Measurements from ENCODE around the gene KIF3C.
A peak's percentile ranks its signal among the peaks of the same experiment; 100 is the strongest.
"Not testable (repeated sequence)": the region's sequence is repeated elsewhere in the genome, so short reads cannot be mapped to it uniquely, and the experiment has no call there.

Gene KIF3C

GRCh38 chr2:25917411-25917810 lies 64.9 kb downstream of the KIF3C start:
- DNase-seq (ENCODE audit: low read depth in 3 of 3): not testable (repeated sequence)

- DNase-seq (ENCODE audit: low read depth in 3 of 3): peak; percentile 1 to 9 (median 3)
Measured at GRCh38 chr2:25915944-25916772, 66.1 kb downstream of the KIF3C start.

GRCh38 chr2:25915411-25915810 lies 66.9 kb downstream of the KIF3C start:
- DNase-seq (ENCODE audit: low read depth in 3 of 3): not testable (repeated sequence)

- DNase-seq (ENCODE audit: low read depth in 3 of 3): not testable (repeated sequence)
Measured at GRCh38 chr2:25913696-25913973, 68.7 kb downstream of the KIF3C start.

GRCh38 chr2:25912851-25913695 lies 69.2 kb downstream of the KIF3C start:
- no peak for DNase-seq (ENCODE audit: low read depth in 3 of 3)

- DNase-seq (ENCODE audit: low read depth in 3 of 3): not testable (repeated sequence)
Measured at GRCh38 chr2:25909574-25909973, 72.7 kb downstream of the KIF3C start.

- no peak for DNase-seq (ENCODE audit: low read depth in 3 of 3)
Measured at GRCh38 chr2:25905126-25905525, 77.2 kb downstream of the KIF3C start.

- no peak for DNase-seq (ENCODE audit: low read depth in 3 of 3)
Measured at GRCh38 chr2:25903216-25903776, 79.0 kb downstream of the KIF3C start.

GRCh38 chr2:25899404-25899970 lies 82.8 kb downstream of the KIF3C start:
- DNase-seq (ENCODE audit: low read depth in 3 of 3): no peak

GRCh38 chr2:25897506-25897905 lies 84.8 kb downstream of the KIF3C start:
- no peak for DNase-seq (ENCODE audit: low read depth in 3 of 3)

GRCh38 chr2:25896308-25896707 lies 86.0 kb downstream of the KIF3C start:
- not testable (repeated sequence) for DNase-seq (ENCODE audit: low read depth in 3 of 3)

GRCh38 chr2:25895610-25896009 lies 86.7 kb downstream of the KIF3C start:
- no peak for DNase-seq (ENCODE audit: low read depth in 3 of 3)

GRCh38 chr2:25895018-25895417 lies 87.3 kb downstream of the KIF3C start:
- DNase-seq (ENCODE audit: low read depth in 3 of 3): no peak

GRCh38 chr2:25894135-25894830 lies 88.0 kb downstream of the KIF3C start:
- DNase-seq (ENCODE audit: low read depth in 3 of 3): no peak

- no peak for DNase-seq (ENCODE audit: low read depth in 3 of 3)
Measured at GRCh38 chr2:25891672-25892071, 90.6 kb downstream of the KIF3C start.

- DNase-seq (ENCODE audit: low read depth in 3 of 3): no peak
Measured at GRCh38 chr2:25887624-25888242, 94.6 kb downstream of the KIF3C start.

- no peak for DNase-seq (ENCODE audit: low read depth in 3 of 3)
Measured at GRCh38 chr2:25885933-25886332, 96.4 kb downstream of the KIF3C start.

- DNase-seq (ENCODE audit: low read depth in 3 of 3): no peak
Measured at GRCh38 chr2:25881764-25882163, 100.5 kb downstream of the KIF3C start.

- DNase-seq (ENCODE audit: low read depth in 3 of 3): no peak
Measured at GRCh38 chr2:25879133-25879730, 103.1 kb downstream of the KIF3C start.

GRCh38 chr2:25878361-25879132 lies 103.8 kb downstream of the KIF3C start, which contains the start of gene ASXL2:
ASXL2 (minus strand) TSS chr2:25878487; CDS start chr2:25878222, 265 bp downstream.
- DNase-seq (ENCODE audit: low read depth in 3 of 3): peak; percentile 89 to 96 (median 94)
